Measurements from ENCODE around the gene SPRR4. TPM values are rescaled to one million over a fixed set of nuclear protein-coding genes. Genes with fewer than 3 reads are reported as not detected.

SPRR4 gene
- total RNA-seq, 1 experiment from 2014 or later = not detected

GRCh38 chr1:152977614-152978013 is 7.2 kb downstream of the SPRR4 start:
- no peak overlapping the region for H3K27ac Mint-ChIP-seq

GRCh38 chr1:152980676-152981075 is 10.2 kb downstream of the SPRR4 start:
- no peak for ATAC-seq
- no peak for DNase-seq (ENCODE audit: low spot score)
- CTCF ChIA-PET = interaction anchor here (1.5 kb wide), 1 partner anchor 212 kb away, joined by 6 read pairs; no protein-coding TSS in a partner anchor
- Mint-ChIP-seq H3K4me1 (0 out of 2 replicates have a peak, but pooled peaks cover 7% of the 10 kb centered on the region), H3K27me3 (ENCODE audit: low read depth) (peaks cover 21% of the 10 kb centered on the region), H3K36me3 (no peaks in the 10 kb centered on the region), H3K27ac (no peak overlapping the region), H3K4me3 (no peak overlapping the region), H3K9me3 (no peaks in the 10 kb centered on the region)
- POLR2A ChIA-PET = no interaction called here
- TF ChIP-seq STAT6 (CRISPR knock-in tag; conservative IDR thresholded peaks at IDR 0.05; ENCODE audit: low read depth) (no peak), PRRX2 (CRISPR knock-in tag; IDR thresholded peaks at IDR 0.05) (no peak), ZBTB43 (CRISPR knock-in tag; IDR thresholded peaks at IDR 0.05) (no peak), ZNF281 (CRISPR knock-in tag; IDR thresholded peaks at IDR 0.05) (no peak), GRHL2 (CRISPR knock-in tag; IDR thresholded peaks at IDR 0.05; ENCODE audit: insufficient replicate concordance, severe bottlenecking) (no peak), SMAD3 (CRISPR knock-in tag; IDR thresholded peaks at IDR 0.05; ENCODE audit: borderline replicate concordance) (no peak), TP53 (CRISPR knock-in tag; IDR thresholded peaks at IDR 0.05) (no peak), PREB (CRISPR knock-in tag; IDR thresholded peaks at IDR 0.05; ENCODE audit: borderline replicate concordance) (no peak), EMX1 (CRISPR knock-in tag; IDR thresholded peaks at IDR 0.05) (no peak), CDX4 (CRISPR knock-in tag; IDR thresholded peaks at IDR 0.05; ENCODE audit: borderline replicate concordance) (no peak), FOXP1 (CRISPR knock-in tag; IDR thresholded peaks at IDR 0.05; ENCODE audit: borderline replicate concordance) (no peak)

More at GRCh38 chr1:152977614-152978013, 7.2 kb downstream of the SPRR4 start:
- ATAC-seq (no peak), DNase-seq (ENCODE audit: low spot score) (no peak)
- ChIA-PET POLR2A (no interaction called here), CTCF (no interaction called here)
- Mint-ChIP-seq H3K4me1 (peaks cover 3% of the 10 kb centered on the region; the same call in 1 of the 2 replicates), H3K27me3 (ENCODE audit: low read depth) (peaks cover 22% of the 10 kb centered on the region), H3K36me3 (no peaks in the 10 kb centered on the region), H3K9me3 (no peaks in the 10 kb centered on the region), H3K4me3 (no peak overlapping the region)
- TF ChIP-seq TCF7 (CRISPR knock-in tag; IDR thresholded peaks at IDR 0.05; ENCODE audit: low read depth) = no peak
- TF ChIP-seq ZNF219 (CRISPR knock-in tag; IDR thresholded peaks at IDR 0.05; ENCODE audit: borderline replicate concordance) = no peak
- TF ChIP-seq ZNF317 (CRISPR knock-in tag; IDR thresholded peaks at IDR 0.05; ENCODE audit: borderline replicate concordance, low read depth) = no peak
- TF ChIP-seq ZBTB21 (CRISPR knock-in tag; IDR thresholded peaks at IDR 0.05; ENCODE audit: borderline replicate concordance) = no peak
- no peak for TF ChIP-seq MLX (CRISPR knock-in tag; IDR thresholded peaks at IDR 0.05)
- TF ChIP-seq E2F4 (CRISPR knock-in tag; IDR thresholded peaks at IDR 0.05; ENCODE audit: borderline replicate concordance, low read depth) = no peak
- no peak for TF ChIP-seq HMGXB4 (CRISPR knock-in tag; IDR thresholded peaks at IDR 0.05)
- no peak for TF ChIP-seq ZMAT4 (CRISPR knock-in tag; IDR thresholded peaks at IDR 0.05)
- no peak for TF ChIP-seq ZNF671 (CRISPR knock-in tag; IDR thresholded peaks at IDR 0.05)

Data from WTC11 (cell line).